ENCODE results near the gene SLC6A6.

SLC6A6 gene

DNA sequence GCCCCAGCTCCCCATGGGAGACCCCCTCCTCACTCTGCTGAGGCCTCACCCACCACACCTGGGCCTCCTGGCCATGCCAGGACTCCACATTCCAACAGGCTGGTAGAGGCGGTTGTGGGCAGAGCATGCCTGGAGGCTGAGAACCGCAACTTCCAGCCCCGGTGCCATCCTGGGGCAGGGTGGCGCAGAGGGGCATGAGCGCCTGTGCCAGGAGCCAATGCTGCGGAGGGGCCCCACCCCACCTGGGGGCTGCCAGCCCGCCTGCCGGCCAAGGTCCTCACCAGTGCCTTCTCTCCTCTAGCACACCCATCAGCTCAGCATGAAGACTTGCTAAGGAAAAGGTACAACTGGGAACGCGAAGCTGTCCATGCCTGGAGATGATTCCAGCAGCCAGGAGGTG is 34.3 kb upstream of the SLC6A6 start:
- no peak for FAIRE-seq

DNA sequence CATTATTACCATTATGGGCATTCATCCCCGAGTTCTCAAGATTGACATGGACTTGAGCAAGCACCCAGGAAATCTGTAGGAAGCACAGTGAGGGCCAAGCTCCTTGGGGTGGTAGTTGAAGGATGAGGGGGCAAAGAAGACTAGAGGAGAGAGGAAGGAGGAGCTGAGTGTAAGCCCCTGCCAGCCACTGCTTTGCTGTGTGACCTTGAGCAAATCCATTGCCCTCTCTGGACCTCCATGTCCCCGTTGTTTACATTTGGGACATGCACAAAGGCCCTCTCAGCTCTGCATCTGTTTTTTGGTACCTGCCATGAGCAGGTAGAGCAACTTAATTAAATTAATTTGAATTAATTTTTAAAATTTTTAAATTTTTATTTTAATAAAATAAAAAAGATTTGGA is 33.5 kb upstream of the SLC6A6 start:
- FAIRE-seq (no peak), DNase-seq (ENCODE audit: insufficient read length, low spot score) (no peak)
- TF ChIP-seq POLR2A (IDR thresholded peaks at IDR 0.05; ENCODE audit: low read depth, low read length) = no peak

More for the DNA sequence above, 34.3 kb upstream of the SLC6A6 start:
- no peak for DNase-seq (ENCODE audit: insufficient read length, low spot score)
- TF ChIP-seq POLR2A (IDR thresholded peaks at IDR 0.05; ENCODE audit: low read depth, low read length) = no peak

DNA sequence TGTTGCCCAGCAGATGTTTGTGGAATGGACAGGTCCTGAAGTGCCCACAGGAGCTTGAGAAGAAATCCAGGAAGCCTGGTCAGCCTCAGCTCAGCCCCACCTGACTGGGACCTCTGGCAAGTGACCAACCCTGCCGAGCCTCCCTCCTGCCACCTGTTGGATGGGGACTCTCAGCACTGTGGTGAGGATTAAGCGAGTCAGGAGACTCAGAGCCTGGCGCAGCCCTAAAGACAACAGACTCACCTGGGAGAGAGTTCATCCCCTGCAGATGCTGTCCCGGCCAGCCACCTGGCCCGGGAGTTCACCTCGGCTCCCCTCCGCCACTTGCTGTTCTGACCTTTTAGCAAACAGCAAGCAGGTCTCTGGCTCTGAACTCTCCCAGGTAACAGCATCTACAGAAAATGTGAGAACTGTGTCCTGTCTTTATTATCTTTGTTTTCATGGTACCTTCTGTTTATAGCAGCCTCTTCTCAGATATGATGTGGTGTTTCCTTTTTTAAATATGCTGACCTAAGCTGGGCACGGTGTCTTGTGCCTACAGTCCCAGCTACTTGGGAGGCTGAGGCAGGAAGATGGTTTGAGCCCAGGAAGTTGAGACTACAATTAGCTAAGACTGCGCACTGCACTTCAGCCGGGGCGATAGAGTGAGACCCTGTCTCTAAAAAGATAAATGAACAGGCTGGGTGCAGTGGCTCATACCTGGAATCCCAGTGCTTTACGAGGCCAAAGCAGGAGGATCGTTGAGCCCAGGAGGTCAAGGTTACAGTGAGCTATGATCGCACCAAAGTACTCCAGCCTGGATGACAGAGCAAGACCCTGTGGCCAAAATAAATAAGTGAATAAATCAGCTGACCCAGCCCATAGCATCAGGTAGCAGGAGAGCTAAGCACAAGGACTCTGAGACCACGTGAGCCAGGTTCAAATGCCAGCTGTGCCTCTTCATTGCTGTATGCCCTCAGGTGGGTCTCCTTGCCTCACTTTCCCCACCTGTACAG is 32.4 kb upstream of the SLC6A6 start:
- TF ChIP-seq POLR2A (IDR thresholded peaks at IDR 0.05; ENCODE audit: low read depth, low read length) = no peak
- DNase-seq (ENCODE audit: insufficient read length, low spot score) (no peak), FAIRE-seq (no peak)

DNA sequence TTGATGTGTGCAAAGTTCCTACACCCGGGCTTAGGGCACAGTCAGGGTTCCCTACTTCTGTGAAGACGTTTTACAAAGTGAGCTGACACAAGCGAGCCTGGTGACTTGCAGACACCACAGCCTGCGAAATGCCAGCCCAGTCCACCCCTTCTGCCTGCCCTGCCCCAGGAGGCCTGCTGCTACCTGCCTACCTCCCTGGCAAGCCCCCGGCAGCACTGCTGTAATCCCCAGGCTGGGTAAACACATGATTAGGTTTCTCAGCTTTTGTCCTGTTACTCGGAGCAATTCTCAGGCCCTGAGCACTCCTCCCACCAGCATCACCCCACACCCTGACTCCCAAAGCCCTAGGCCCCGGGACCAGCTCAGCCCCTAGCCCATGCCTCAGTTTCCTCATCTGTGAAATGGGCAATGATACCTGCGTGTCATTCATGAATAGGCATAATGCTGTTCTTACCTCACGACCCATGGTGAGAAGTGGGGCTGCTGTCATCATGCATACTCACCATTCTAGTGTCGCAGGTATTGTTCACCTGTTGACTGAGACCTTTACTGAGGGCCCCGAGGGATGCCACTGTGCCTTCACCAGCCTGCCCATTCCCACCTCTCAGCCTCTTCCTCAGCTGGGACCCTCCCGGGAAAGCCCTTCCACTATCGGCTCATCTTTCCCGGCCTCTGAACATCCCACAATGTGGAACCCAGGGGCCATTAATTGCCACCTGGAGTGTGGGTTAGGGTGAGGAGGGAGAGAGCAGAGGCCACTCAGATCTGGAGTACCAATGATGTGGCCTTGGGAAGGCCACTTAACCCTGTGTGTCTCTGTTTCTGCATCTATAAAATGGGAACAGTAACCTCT is 31.5 kb upstream of the SLC6A6 start:
- no peak for TF ChIP-seq POLR2A (IDR thresholded peaks at IDR 0.05; ENCODE audit: low read depth, low read length)
- DNase-seq (ENCODE audit: insufficient read length, low spot score) = no peak
- FAIRE-seq = no peak

DNA sequence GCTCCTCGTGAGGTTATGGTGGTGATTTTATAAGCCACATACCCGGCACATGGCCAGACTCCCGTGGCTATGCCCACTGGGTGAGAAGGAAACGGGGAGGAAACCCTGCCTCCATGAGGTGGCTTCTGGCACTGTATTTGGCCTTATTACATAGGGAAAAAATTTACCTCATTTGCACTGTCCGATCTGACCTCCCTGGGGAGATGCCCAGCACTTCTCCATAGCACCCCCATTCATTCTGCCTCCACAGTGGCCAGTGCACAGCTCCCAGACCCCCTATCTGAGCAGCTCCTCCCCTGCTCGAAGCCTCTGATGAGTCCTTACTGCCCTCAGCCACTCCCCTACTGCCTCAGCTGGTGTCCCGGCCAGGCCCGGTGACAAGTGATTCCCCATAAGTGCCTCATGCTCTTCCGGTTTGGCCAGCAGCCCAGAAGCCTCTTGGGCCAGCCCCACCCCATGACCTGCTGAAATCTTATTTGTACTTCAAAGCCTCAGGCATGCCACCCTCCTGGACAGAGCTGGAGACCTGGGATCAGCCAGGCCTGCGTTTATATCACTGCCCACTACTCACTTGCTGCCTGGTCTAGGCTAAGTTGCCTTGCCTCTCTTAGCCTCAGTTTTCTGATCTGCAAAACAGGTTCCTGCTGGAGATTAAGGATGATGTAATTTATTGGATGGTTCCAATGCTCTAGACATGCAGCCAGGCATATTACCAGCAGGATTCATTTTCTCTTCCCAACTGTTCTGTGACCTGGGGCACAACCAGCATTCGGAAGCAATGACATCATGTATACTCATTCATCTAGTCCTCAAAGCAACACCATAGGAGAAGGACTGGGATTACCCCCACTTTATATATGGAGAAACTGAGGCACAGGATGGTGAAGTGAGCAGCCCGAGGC is 30.6 kb upstream of the SLC6A6 start:
- TF ChIP-seq POLR2A (IDR thresholded peaks at IDR 0.05; ENCODE audit: low read depth, low read length) = no peak
- FAIRE-seq = peak; percentile 36
- DNase-seq (ENCODE audit: insufficient read length, low spot score) = peak; percentile 90

DNA sequence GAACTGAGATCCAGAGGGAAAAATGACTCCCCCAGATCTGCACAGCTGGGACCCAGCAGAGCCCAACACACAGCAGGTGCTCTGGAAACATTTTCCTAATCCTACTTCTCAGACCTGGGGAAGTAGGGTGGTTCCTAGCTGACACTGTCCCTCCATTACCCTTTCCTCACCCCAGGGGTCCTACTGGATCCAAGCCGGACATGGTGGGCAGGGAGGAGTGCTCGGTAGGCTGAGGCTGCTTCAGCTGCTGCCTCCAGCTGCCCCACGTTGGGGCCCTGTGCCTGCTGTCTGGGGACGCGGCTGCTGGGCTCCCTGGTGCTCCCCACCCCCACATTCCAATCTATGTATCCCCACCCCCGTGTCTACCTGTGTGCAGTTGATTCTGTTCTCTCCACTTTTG is 29.8 kb upstream of the SLC6A6 start:
- FAIRE-seq = no peak
- no peak for TF ChIP-seq POLR2A (IDR thresholded peaks at IDR 0.05; ENCODE audit: low read depth, low read length)
- no peak for DNase-seq (ENCODE audit: insufficient read length, low spot score)

DNA sequence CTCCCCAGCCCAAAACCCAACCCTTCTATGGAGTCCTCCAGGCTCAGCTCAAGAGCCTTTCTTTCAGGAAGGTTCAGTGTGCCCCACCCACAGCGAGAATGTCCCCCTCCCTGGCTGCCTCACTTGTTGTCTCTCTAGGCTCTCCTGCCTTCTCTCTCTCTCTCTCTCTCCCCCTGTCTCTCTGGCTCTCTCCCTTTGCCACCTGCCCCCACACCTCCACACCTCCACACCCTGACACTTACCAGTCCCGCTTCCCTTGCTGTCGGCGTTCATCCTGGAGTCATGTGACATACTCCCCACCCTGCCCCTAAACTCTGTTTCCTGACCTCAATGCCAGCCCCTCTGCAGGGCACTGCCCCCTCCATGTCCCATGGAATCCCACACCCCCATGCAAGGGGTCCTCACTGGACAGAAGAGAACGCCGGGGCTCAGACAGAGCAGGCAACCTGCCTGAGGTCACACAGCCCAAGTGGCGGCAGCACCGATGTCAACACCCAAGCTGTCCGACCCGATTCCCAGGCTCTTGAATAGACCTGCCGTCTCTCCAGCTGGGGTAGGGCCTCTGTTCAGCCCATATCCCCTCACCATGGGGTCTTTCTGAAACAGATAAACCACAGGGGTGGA is 28.5 kb upstream of the SLC6A6 start:
- FAIRE-seq = no peak
- no peak for DNase-seq (ENCODE audit: insufficient read length, low spot score)
- no peak for TF ChIP-seq POLR2A (IDR thresholded peaks at IDR 0.05; ENCODE audit: low read depth, low read length)

DNA sequence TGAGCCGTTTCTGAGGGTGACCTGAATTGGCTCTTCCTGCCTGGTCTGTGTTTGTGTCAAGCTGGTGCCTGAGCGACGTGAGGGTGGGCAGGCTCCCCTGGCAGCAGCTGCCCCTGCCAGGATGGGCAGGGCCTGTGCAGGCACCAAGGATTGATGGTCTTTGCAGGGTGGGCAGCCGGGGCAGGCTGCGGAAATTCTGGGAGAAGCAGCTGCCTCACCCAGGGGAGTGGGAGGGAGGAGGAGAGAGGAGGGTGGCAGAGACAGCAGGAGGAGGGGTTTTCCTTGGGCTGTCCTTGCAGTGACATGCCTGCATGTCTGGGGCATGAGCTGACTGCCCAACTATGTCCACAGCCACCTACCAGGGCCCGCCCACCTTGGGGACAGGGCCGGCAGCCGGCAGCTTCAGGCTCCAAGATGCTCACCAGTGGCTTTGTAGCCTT is 27.9 kb upstream of the SLC6A6 start:
- no peak for TF ChIP-seq POLR2A (IDR thresholded peaks at IDR 0.05; ENCODE audit: low read depth, low read length)
- FAIRE-seq = no peak
- DNase-seq (ENCODE audit: insufficient read length, low spot score) = no peak

DNA sequence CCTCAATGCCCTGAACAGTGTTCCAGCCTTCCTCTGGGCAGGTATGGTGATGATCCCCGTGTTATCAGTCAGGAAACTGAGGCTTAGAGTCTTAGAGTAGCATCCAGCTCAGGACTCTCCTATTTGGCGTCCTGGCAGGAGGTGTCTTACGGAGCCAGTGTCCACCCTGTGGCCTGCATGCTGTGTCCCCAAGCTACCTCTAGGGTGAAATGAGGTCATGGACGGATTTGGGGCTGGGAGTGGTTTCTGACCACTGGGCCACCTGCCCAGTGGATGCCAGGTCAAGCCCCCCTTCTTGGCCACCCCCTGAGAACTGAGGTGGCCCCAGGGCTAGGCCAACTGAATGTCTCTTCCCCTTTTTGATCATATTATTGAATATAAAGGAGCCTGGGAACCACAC is 27.2 kb upstream of the SLC6A6 start:
- no peak for TF ChIP-seq POLR2A (IDR thresholded peaks at IDR 0.05; ENCODE audit: low read depth, low read length)
- DNase-seq (ENCODE audit: insufficient read length, low spot score) = no peak
- no peak for FAIRE-seq

DNA sequence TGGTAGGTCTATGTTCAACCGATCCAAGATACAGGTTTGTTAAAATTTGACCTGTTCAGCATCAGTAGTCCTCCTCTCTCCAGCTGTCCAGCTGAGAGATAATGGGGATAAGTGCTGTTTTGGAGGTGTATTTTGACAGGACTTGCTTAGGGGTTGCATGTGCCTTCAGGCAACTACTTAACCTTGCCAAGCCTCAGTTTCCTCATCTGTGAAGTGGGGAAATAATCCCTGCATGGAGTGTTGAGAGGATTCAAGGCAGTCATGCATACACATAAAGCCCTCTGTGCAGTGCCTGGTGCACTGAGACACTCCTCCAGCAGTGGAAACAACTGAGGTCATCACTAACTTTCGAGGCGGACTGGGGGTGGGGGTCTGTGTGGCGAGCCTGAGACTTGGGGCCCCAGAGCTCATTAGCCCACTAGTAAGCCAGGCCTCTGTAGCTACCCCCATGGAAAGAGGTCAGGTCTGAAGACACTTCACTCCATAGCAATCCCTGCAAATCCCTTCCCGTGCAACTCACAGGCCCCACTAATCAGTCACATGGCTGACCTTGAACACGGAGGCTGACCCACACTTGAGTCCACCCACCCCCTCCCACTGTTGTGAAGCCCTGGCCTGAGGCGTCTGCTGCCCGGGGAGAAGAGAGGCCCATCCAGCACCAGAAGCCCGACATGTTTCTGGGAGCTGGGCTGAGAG is 25.9 kb upstream of the SLC6A6 start:
- FAIRE-seq (no peak), DNase-seq (ENCODE audit: insufficient read length, low spot score) (no peak)
- no peak for TF ChIP-seq POLR2A (IDR thresholded peaks at IDR 0.05; ENCODE audit: low read depth, low read length)

DNA sequence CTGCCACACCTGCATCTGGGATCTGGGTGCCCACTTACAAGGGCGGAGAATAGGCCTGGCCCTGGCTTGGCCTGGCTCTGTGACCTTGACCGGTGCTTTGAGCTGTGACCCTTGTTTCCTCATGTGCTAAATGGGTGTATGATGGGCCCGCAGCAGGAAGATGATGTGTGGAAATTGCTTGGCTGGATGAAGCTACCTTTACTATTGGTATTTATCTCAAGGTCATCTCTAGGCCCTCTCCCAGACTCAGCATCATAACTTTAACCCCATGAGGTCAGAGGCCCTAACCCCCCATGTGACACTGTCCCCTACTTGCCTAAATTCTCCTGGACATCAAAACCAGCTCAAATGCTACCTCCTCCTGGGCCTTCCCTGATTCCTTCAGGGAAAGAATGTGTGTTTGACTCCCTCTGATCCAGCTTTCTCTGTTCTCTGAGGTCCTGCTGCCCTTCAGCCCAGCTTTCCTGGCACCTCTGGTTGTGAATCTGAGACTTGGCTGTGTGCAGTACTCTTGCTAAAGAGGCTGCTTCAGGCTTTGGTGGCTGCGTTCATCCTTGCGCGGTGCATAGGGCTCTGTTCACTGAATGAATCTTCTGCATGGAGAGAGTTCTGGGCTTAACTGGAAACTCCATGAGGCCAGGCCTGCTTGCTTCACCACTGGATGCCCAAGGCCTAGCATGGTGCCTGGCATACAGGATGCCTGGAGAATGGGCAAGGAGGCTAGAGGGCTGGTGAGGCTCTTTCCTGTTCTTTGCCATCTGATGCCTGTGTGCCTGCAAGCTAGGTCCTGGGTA is 25.2 kb upstream of the SLC6A6 start:
- no peak for TF ChIP-seq POLR2A (IDR thresholded peaks at IDR 0.05; ENCODE audit: low read depth, low read length)
- DNase-seq (ENCODE audit: insufficient read length, low spot score) (no peak), FAIRE-seq (no peak)

DNA sequence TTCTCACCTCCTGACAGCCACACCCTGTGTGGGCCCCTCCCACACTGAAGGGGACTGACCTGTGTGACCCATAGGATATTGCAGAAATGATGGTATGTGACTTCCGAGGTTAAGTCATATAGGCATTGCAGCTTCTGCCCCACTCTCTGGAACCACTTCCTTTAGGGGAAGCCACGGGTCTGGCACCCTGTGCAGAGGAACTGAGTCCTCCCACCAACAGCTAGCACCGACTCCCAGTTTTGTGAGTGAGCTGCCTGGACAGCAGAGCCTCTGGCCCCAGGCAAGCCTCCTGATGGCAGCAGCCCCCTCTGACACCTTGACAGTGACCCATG is 24.6 kb upstream of the SLC6A6 start:
- no peak for FAIRE-seq
- no peak for TF ChIP-seq POLR2A (IDR thresholded peaks at IDR 0.05; ENCODE audit: low read depth, low read length)
- DNase-seq (ENCODE audit: insufficient read length, low spot score) = no peak
